Measurements from ENCODE around the gene ACTA2. TPM values are rescaled to one million over a fixed set of nuclear protein-coding genes. Genes with fewer than 3 reads are reported as not detected.
A peak's percentile ranks its signal among the peaks of the same experiment; 100 is the strongest.

ACTA2 gene
- total and polyA plus RNA-seq, 2 donors (not counting 1 experiment from before 2014, with no cell fraction given) = 1.8 to 3.7 TPM

DNA sequence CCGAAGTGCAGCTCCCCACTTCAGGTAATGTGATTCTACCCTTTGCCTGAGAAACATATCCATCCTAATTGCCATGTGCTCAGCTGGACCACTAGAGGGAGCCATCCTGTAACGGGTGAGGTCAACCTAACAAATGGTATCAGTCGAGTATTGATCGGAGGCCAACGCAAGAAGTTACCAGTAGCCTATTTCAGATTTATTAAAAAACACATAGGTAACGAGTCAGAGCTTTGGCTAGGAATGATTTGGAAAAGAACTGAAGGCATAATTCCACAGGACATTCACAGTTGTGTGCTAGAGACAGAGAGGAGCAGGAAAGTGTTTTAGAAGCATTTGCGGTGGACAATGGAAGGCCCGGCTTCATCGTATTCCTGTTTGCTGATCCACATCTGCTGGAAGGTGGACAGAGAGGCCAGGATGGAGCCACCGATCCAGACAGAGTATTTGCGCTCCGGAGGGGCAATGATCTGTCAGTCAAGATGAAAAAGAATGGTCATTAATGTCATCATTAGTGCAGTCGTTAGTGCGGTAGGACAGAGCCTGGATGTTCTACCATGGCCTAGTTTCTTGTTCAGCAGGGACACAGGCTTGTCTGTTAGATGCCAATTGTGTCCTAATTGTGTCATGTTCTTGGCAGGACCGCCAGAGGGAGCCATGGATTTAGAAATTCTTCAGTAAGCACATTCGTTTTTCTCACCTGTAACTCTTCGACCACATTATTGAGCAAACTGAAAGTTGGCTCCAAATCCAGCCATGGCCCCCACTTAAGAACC lies 17.5 kb downstream of the ACTA2 start:
- no peak for TF ChIP-seq EZH2 (IDR thresholded peaks at IDR 0.05; ENCODE audit: borderline replicate concordance, insufficient read depth, low read depth, low read length, poor library complexity, severe bottlenecking)
- TF ChIP-seq, protein P1, sequence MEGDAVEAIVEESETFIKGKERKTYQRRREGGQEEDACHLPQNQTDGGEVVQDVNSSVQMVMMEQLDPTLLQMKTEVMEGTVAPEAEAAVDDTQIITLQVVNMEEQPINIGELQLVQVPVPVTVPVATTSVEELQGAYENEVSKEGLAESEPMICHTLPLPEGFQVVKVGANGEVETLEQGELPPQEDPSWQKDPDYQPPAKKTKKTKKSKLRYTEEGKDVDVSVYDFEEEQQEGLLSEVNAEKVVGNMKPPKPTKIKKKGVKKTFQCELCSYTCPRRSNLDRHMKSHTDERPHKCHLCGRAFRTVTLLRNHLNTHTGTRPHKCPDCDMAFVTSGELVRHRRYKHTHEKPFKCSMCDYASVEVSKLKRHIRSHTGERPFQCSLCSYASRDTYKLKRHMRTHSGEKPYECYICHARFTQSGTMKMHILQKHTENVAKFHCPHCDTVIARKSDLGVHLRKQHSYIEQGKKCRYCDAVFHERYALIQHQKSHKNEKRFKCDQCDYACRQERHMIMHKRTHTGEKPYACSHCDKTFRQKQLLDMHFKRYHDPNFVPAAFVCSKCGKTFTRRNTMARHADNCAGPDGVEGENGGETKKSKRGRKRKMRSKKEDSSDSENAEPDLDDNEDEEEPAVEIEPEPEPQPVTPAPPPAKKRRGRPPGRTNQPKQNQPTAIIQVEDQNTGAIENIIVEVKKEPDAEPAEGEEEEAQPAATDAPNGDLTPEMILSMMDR (IDR thresholded peaks at IDR 0.05) = peak; percentile 90
- ChIA-PET CTCF (interaction anchor here (0.5 to 12.4 kb wide), 54 partner anchors 10 to 1996 kb away, joined by 3 to 749 read pairs (median 4); partner anchors contain the start of genes CH25H, FAS and STAMBPL1), POLR2A (interaction anchor here (2.1 kb wide), 1 partner anchor 56 kb away, joined by 6 read pairs; the partner anchor contains the start of gene STAMBPL1)
- no peaks in the 10 kb centered on the region for H3K9me3 ChIP-seq (ENCODE audit: control extremely low read depth in 1 of 3, control insufficient read depth in 2 of 3, insufficient read depth in 1 of 3, low read length in 2 of 3)
- H3K4me2 ChIP-seq (replicated peaks; ENCODE audit: low read depth, low read length, poor library complexity, severe bottlenecking) = peak overlapping the region; percentile 20
- H2AFZ ChIP-seq (ENCODE audit: insufficient read depth, low read depth, low read length, poor library complexity, severe bottlenecking) = no peak overlapping the region
- DNase-seq (peak; percentile 81), ATAC-seq (ENCODE audit: low read depth) (peak; percentile 69)
- H3K9ac ChIP-seq (ENCODE audit: low read length) = no peak overlapping the region
- H4K20me1 ChIP-seq (ENCODE audit: control insufficient read depth, insufficient read depth, low read length, poor library complexity, severe bottlenecking) = no peaks in the 10 kb centered on the region
- no peak overlapping the region for H3K4me3 ChIP-seq (ENCODE audit: control extremely low read depth in 1 of 5, extremely low read depth in 1 of 5, insufficient read depth in 1 of 5, low read depth in 2 of 5, low read length in 4 of 5)
- peak overlapping the region; percentile 44 for H3K27ac Mint-ChIP-seq
- H3K4me1 ChIP-seq (ENCODE audit: control insufficient read depth in 2 of 2, insufficient read depth in 2 of 2, low read length in 2 of 2) = peaks cover 13 to 20% of the 10 kb centered on the region in 2 donors
- intact Hi-C loops (cut with micrococcal nuclease) = loop anchor here (1.0 to 10.0 kb wide), 7 partner anchors 52 to 630 kb away; partner anchors contain the start of gene STAMBPL1
- no peak overlapping the region for H3K27ac ChIP-seq (ENCODE audit: low read length in 2 of 2)
- H3K4me3 Mint-ChIP-seq = peak overlapping the region; percentile 62
- peaks cover 0 to 2% of the 10 kb centered on the region in 2 experiments for H3K36me3 ChIP-seq (replicated peaks in 1 of 2; ENCODE audit: control extremely low read depth in 1 of 2, control insufficient read depth in 1 of 2, extremely low read depth in 1 of 2, insufficient read depth in 2 of 2, low read length in 1 of 2)
- H3K79me2 ChIP-seq (ENCODE audit: control insufficient read depth, insufficient read depth, low read length) = no peaks in the 10 kb centered on the region
- WGBS (ENCODE audit: insufficient coverage) = 60% methylated on average over 12 of the region's 17 CpGs
- peaks cover 33% of the 10 kb centered on the region for H3K4me1 Mint-ChIP-seq
- no peaks in the 10 kb centered on the region for H3K9me3 Mint-ChIP-seq (ENCODE audit: insufficient read depth)
- no peaks in the 10 kb centered on the region for H3K27me3 ChIP-seq (replicated peaks in 1 of 4; ENCODE audit: control extremely low read depth in 1 of 4, control insufficient read depth in 3 of 4, insufficient read depth in 4 of 4, low read length in 3 of 4)
- no peaks in the 10 kb centered on the region for H3K27me3 Mint-ChIP-seq

DNA sequence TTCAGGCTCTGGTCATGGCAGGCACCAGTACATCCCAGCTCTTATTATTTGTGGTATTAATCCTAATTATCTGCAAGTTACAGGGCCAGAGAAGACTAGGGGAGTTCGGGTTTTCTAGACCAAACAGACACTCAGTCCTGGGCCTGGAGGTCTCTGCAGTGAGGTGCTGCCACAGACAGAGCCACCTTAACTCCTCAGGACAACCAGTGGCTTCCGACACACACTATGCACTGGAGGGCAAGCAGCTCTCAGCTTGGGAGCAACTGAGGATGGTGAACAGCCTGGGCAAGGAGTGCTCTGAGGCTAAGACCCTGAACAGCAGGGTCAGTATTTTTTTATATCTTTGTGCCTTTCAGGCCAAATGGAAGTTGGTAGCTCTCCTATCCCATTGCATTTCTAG lies 19.0 kb downstream of the ACTA2 start:
- ChIA-PET CTCF (interaction anchor here (0.8 to 12.4 kb wide), 41 partner anchors 9 to 368 kb away, joined by 3 to 749 read pairs (median 7); partner anchors contain the start of genes CH25H, FAS and STAMBPL1), POLR2A (interaction anchor here (2.1 kb wide), 1 partner anchor 54 kb away, joined by 6 read pairs; the partner anchor contains the start of gene STAMBPL1)
- ATAC-seq (ENCODE audit: low read depth) = no peak
- no peak overlapping the region for H3K4me2 ChIP-seq (replicated peaks; ENCODE audit: low read depth, low read length, poor library complexity, severe bottlenecking)
- peaks cover 33% of the 10 kb centered on the region for H3K4me1 Mint-ChIP-seq
- TF ChIP-seq, protein P1 (IDR thresholded peaks at IDR 0.05) = no peak
- TF ChIP-seq EZH2 (IDR thresholded peaks at IDR 0.05; ENCODE audit: borderline replicate concordance, insufficient read depth, low read depth, low read length, poor library complexity, severe bottlenecking) = no peak
- H3K27me3 ChIP-seq (replicated peaks in 1 of 4; ENCODE audit: control extremely low read depth in 1 of 4, control insufficient read depth in 3 of 4, insufficient read depth in 4 of 4, low read length in 3 of 4) = no peaks in the 10 kb centered on the region
- DNase-seq = no peak
- no peaks in the 10 kb centered on the region for H4K20me1 ChIP-seq (ENCODE audit: control insufficient read depth, insufficient read depth, low read length, poor library complexity, severe bottlenecking)
- no peaks in the 10 kb centered on the region for H3K9me3 ChIP-seq (ENCODE audit: control extremely low read depth in 1 of 3, control insufficient read depth in 2 of 3, insufficient read depth in 1 of 3, low read length in 2 of 3)
- intact Hi-C loops (cut with micrococcal nuclease) = loop anchor here (2.0 to 10.0 kb wide), 3 partner anchors 33 to 631 kb away; no protein-coding TSS in a partner anchor
- no peak overlapping the region for H3K4me3 ChIP-seq (ENCODE audit: control extremely low read depth in 1 of 5, extremely low read depth in 1 of 5, insufficient read depth in 1 of 5, low read depth in 2 of 5, low read length in 4 of 5)
- H3K4me3 Mint-ChIP-seq = no peak overlapping the region
- H3K79me2 ChIP-seq (ENCODE audit: control insufficient read depth, insufficient read depth, low read length) = no peaks in the 10 kb centered on the region
- H3K4me1 ChIP-seq (ENCODE audit: control insufficient read depth in 2 of 2, insufficient read depth in 2 of 2, low read length in 2 of 2) = peaks cover 13 to 20% of the 10 kb centered on the region in 2 donors
- no peaks in the 10 kb centered on the region for H3K9me3 Mint-ChIP-seq (ENCODE audit: insufficient read depth)
- H3K27ac ChIP-seq (ENCODE audit: low read length in 2 of 2) = no peak overlapping the region
- no peaks in the 10 kb centered on the region for H3K27me3 Mint-ChIP-seq
- no peak overlapping the region for H2AFZ ChIP-seq (ENCODE audit: insufficient read depth, low read depth, low read length, poor library complexity, severe bottlenecking)
- 100% methylated on average over 1 of the region's 2 CpGs for WGBS (ENCODE audit: insufficient coverage)
- H3K27ac Mint-ChIP-seq = no peak overlapping the region
- H3K36me3 ChIP-seq (replicated peaks in 1 of 2; ENCODE audit: control extremely low read depth in 1 of 2, control insufficient read depth in 1 of 2, extremely low read depth in 1 of 2, insufficient read depth in 2 of 2, low read length in 1 of 2) = no peaks in the 10 kb centered on the region
- no peak overlapping the region for H3K9ac ChIP-seq (ENCODE audit: low read length)
